SIG-M5 (cell line): ENCODE results near the gene C12orf43.

Experiments
- DNase-seq: peaks from one replicate; lab custom pipeline; 2025; lab: John Stamatoyannopoulos, UW

Gene C12orf43

GRCh38 chr12:120999191-121000120 is 16.8 kb downstream of the C12orf43 start:
- no peak for DNase-seq

DNA sequence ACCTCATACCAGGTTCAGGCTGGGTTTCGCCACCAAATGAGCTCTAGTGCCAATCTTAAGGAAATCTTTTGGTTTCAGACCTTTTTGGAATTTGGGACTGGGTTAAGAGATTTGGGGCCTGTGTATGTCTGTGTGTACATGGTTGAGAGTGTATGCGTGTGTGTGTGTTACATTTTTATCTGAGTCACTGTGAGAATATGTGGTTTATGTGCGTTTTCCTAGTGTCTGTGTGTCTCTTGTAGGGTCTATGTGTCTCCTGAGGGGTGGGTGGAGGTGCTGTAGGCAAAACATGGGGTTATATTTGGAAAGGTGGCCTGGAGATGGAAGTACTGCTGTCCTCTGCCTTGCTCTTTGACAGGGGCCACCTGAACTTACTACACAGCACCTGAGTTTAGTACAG is 17.9 kb downstream of the C12orf43 start:
- DNase-seq: no peak

DNA sequence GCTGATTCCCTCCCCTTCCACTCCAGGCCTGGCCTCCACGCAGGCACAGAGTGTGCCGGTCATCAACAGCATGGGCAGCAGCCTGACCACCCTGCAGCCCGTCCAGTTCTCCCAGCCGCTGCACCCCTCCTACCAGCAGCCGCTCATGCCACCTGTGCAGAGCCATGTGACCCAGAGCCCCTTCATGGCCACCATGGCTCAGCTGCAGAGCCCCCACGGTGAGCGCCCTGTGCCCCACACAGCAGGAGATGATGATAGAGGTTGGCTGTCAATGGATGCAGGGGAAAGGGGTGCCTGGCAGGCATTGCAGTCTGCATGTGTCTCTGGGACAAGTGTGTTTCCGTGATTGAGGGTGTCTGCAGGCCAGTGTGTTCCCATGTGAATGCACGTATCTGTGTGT is 18.8 kb downstream of the C12orf43 start:
- no peak for DNase-seq

DNA sequence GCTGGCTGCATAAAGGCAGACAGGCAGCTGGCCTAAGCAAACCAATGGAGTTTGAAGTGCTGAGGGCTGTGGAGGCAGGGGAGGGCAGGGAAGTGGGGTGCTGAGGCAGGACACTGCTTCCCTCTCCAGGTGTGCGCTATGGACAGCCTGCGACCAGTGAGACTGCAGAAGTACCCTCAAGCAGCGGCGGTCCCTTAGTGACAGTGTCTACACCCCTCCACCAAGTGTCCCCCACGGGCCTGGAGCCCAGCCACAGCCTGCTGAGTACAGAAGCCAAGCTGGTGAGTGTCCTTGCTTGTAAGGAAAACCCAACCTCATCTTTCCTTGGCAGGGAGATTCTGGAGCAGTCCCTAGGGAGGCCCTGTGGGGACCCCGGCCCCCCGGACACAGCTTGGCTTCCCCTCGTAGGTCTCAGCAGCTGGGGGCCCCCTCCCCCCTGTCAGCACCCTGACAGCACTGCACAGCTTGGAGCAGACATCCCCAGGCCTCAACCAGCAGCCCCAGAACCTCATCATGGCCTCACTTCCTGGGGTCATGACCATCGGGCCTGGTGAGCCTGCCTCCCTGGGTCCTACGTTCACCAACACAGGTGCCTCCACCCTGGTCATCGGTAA is 20.0 kb downstream of the C12orf43 start:
- DNase-seq: no peak

DNA sequence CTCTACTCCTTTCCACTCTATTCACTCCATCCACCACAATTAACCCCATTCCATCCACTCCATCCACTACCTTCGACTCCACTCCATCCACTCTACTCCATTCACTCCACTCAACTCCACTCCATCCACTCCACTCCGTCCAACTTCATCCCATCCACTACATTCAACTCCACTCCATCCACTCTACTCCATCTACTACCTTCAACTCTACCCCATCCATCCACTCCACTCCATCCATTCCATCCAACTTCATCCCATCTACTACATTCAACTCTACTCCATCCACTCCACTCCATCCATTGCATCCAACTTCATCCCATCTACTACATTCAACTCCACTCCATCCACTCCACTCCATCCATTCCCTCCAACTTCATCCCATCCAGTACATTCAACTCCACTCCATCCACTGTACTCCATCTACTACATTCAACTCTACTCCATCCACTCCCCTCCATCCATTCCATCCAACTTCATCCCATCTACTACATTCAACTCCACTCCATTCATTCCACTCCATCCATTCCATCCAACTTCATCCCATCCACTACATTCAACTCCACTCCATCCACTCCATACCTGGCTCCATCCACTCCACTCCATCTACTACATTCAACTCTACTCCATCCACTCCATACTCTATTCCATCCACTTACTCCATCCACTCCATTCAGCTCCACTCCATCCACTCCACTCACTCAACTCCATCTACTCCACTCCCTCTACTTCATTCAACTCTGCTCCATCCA is 21.5 kb downstream of the C12orf43 start:
- no peak for DNase-seq

DNA sequence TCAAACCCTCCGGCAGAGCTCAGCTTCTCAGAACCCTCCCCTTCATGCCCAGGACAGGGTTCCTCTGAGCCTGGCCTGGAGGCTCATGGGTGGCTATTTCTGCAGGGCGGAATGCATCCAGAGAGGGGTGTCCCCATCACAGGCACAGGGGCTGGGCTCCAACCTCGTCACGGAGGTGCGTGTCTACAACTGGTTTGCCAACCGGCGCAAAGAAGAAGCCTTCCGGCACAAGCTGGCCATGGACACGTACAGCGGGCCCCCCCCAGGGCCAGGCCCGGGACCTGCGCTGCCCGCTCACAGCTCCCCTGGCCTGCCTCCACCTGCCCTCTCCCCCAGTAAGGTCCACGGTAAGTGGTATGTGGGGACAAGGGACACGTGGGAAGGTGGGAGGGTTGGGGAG is 22.2 kb downstream of the C12orf43 start:
- no peak for DNase-seq

GRCh38 chr12:120993496-120993895 is 22.8 kb downstream of the C12orf43 start:
- DNase-seq: no peak

DNA sequence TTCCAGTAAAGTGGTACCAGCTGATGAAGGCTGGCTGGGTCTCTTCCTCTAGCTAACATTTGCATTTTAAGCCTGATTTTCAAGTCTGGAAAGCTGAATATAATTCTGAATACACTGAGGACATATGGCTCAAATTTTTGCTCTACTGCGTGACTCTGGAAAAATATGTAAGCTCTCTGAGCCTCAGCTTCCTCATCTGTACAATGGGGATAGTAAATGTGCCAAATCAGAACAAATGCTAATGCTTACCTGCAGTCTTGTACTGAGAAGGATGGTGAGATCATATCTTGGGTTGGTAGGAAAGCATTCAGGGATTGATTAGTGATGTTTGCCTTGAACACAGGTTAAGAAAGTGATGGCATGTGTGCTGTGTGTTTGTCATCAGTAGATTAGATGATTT is 23.3 kb downstream of the C12orf43 start:
- DNase-seq: no peak

DNA sequence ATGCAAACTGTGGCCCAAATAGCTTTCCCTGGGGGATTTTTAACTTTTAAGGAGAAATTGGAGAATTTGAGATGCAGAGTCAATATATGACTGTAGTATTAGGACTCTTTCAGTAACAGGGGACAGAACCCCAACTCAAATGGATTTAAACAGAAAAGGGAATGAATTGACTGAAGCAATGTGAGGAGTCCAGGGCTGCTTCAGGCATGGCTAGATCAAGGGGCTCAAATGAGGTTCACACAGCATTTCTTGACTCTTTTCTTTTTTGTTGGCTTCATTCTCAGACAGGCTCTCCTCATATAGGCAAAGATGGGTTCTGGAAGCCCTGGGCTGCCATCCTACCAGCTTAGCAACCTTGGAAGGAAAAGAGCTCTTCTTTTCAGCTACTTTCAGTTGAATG is 24.3 kb downstream of the C12orf43 start:
- DNase-seq: no peak

GRCh38 chr12:120990487-120991055 is 25.7 kb downstream of the C12orf43 start:
- DNase-seq: no peak

- no peak for DNase-seq
These were observed 26.6 kb downstream of the C12orf43 start for GRCh38 chr12:120989687-120990086.

DNA sequence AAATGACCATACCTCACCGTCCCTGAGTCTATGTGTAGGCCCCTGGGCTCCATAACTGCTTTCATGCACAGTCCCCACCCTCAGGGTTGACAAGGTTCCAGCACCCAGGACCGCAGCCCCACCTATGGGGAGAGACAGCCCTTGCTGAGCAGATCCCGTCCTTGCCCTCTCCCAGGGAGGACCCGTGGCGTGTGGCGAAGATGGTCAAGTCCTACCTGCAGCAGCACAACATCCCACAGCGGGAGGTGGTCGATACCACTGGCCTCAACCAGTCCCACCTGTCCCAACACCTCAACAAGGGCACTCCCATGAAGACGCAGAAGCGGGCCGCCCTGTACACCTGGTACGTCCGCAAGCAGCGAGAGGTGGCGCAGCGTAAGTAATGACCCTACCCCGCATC is 27.6 kb downstream of the C12orf43 start:
- DNase-seq: no peak

GRCh38 chr12:120988234-120988633 is 28.1 kb downstream of the C12orf43 start:
- DNase-seq: no peak

- no peak for DNase-seq
These were observed 31.9 kb downstream of the C12orf43 start for GRCh38 chr12:120984351-120984898.

- DNase-seq: no peak
These were observed 32.5 kb downstream of the C12orf43 start for GRCh38 chr12:120983759-120984158.

- DNase-seq: no peak
These were observed 33.6 kb downstream of the C12orf43 start for GRCh38 chr12:120982659-120983058.

DNA sequence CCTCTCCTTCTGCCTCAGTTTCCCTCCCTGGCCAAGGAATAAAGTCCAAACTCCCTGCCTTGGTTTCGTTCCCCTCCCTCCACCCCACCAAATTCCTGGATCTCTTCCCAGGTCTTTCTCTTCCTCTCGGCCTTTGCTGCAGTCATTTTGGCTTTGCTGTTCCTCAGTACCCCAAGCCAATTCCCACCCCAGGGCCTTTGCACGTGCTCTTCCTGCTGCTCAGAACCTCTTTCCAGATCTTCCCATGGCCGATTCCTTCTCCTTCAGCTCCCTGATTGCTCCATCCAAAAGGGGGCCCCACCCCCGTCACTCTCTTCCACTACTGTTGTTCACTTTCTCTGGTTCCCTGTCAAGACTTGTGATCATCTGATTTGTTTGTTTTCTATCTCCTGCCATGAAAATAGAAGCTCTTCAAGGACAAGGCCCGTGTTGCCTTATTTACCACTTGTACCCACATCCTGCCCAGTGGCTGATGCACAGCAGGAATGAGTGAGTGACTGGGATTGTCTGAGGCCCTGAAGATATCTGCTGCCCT is 34.8 kb downstream of the C12orf43 start:
- DNase-seq: no peak

GRCh38 chr12:120980800-120981368 is 35.4 kb downstream of the C12orf43 start:
- DNase-seq: no peak

DNA sequence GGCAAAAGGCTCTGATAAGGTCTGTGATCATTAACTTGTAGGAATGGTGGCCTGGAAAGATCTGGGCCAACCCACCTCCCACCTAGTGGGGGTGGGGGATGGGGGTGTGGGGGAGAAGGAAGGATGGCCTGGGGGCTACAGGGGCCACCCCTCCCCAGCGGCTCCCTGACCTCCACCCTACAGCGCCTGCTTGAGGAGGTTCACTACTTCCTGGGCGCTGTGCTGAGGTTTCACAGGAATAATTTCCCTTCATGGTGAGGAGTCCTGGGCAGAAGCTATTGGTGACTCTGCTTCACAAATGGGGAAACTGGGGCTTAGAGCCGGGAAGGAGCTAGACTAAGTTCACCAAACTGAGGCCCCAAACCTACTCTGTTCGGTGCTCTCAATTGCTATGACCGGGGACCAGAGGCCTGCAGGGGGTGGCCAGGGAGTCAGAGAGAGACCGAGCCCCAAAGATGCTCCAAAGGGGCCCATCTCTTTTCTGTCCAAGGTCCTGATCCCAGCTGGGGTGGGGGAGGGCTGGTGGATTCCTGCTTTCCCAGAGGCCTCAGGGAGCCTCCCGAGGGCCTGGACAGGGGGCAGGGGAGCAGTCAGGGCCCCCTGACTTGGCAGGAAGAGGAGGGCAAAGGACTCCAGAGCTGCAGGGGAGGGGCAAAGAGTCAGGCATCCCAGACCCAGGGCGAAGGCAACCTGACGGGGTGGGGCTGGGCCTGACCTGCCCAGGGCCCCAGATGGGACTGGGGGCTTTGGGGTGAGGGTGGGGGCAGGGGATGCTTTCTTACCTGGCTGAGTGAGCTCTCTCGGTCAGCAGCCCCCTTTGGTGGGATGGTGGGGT is 36.2 kb downstream of the C12orf43 start:
- DNase-seq: no peak

- no peak for DNase-seq
These were observed 36.9 kb downstream of the C12orf43 start for GRCh38 chr12:120979220-120979861.
